Measurements from ENCODE around the gene EPN2.

Gene EPN2

DNA sequence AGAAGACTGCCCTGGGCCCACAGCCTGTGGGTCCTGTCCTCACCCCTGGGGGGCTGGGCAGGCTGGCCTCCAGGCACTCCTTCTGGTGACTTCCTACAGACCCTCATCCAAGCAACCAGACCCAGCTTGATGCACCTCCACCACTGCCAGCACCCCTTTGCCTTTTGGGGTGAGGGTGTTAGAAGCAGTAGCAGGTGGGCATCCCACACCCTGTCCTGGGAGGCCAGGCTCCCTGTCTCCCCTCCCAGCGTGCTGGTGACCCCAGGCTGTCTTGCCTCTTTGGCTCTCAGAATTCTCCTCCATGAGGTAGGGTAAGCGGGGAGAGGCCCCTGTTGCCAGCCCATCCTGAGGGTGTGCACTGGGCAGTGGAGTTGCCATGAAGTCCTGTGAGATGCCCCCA, 92.0 kb downstream of the EPN2 start:
- Histone ChIP-seq H3K79me2 (ENCODE audit: insufficient read depth, low read depth) (no peaks in the 10 kb centered on the region), H3K4me2 (no peak overlapping the region), H4K20me1 (ENCODE audit: insufficient read depth) (no peaks in the 10 kb centered on the region), H3K27me3 (ENCODE audit: insufficient read depth, low read depth) (no peaks in the 10 kb centered on the region), H2AFZ (ENCODE audit: low read depth) (no peak overlapping the region), H3K9ac (no peak overlapping the region), H3K4me1 (ENCODE audit: low read depth, poor library complexity, severe bottlenecking) (no peaks in the 10 kb centered on the region), H3K27ac (no peak overlapping the region), H3K4me3 (IDR thresholded peaks at IDR 0.05; ENCODE audit: insufficient read depth, low read depth, low read length) (no peak overlapping the region), H3K36me3 (ENCODE audit: insufficient read depth) (no peaks in the 10 kb centered on the region)
- TF ChIP-seq, protein P1, sequence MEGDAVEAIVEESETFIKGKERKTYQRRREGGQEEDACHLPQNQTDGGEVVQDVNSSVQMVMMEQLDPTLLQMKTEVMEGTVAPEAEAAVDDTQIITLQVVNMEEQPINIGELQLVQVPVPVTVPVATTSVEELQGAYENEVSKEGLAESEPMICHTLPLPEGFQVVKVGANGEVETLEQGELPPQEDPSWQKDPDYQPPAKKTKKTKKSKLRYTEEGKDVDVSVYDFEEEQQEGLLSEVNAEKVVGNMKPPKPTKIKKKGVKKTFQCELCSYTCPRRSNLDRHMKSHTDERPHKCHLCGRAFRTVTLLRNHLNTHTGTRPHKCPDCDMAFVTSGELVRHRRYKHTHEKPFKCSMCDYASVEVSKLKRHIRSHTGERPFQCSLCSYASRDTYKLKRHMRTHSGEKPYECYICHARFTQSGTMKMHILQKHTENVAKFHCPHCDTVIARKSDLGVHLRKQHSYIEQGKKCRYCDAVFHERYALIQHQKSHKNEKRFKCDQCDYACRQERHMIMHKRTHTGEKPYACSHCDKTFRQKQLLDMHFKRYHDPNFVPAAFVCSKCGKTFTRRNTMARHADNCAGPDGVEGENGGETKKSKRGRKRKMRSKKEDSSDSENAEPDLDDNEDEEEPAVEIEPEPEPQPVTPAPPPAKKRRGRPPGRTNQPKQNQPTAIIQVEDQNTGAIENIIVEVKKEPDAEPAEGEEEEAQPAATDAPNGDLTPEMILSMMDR (conservative IDR thresholded peaks at IDR 0.05; ENCODE audit: low read depth, low read length) = no peak

GRCh38 chr17:19329839-19330238, 92.7 kb downstream of the EPN2 start:
- no peaks in the 10 kb centered on the region for H3K4me1 ChIP-seq (ENCODE audit: low read depth, poor library complexity, severe bottlenecking)

GRCh38 chr17:19330271-19330670, 93.1 kb downstream of the EPN2 start:
- Histone ChIP-seq H3K4me1 (ENCODE audit: low read depth, poor library complexity, severe bottlenecking) (no peaks in the 10 kb centered on the region), H4K20me1 (ENCODE audit: insufficient read depth) (no peaks in the 10 kb centered on the region), H3K4me3 (IDR thresholded peaks at IDR 0.05; ENCODE audit: insufficient read depth, low read depth, low read length) (no peak overlapping the region), H3K4me2 (no peak overlapping the region), H3K36me3 (ENCODE audit: insufficient read depth) (no peaks in the 10 kb centered on the region), H3K27ac (no peak overlapping the region), H3K79me2 (ENCODE audit: insufficient read depth, low read depth) (no peaks in the 10 kb centered on the region), H2AFZ (ENCODE audit: low read depth) (no peak overlapping the region), H3K27me3 (ENCODE audit: insufficient read depth, low read depth) (no peaks in the 10 kb centered on the region), H3K9ac (no peak overlapping the region)
- TF ChIP-seq, protein P1 (conservative IDR thresholded peaks at IDR 0.05; ENCODE audit: low read depth, low read length) = no peak

More at GRCh38 chr17:19329839-19330238, 92.7 kb downstream of the EPN2 start:
- no peak overlapping the region for H3K4me2 ChIP-seq
- no peaks in the 10 kb centered on the region for H4K20me1 ChIP-seq (ENCODE audit: insufficient read depth)
- no peaks in the 10 kb centered on the region for H3K79me2 ChIP-seq (ENCODE audit: insufficient read depth, low read depth)
- no peak overlapping the region for H3K27ac ChIP-seq
- H3K27me3 ChIP-seq (ENCODE audit: insufficient read depth, low read depth) = no peaks in the 10 kb centered on the region
- no peak overlapping the region for H3K4me3 ChIP-seq (IDR thresholded peaks at IDR 0.05; ENCODE audit: insufficient read depth, low read depth, low read length)
- H2AFZ ChIP-seq (ENCODE audit: low read depth) = no peak overlapping the region
- TF ChIP-seq, protein P1 (conservative IDR thresholded peaks at IDR 0.05; ENCODE audit: low read depth, low read length) = no peak
- H3K9ac ChIP-seq = no peak overlapping the region
- no peaks in the 10 kb centered on the region for H3K36me3 ChIP-seq (ENCODE audit: insufficient read depth)

- Histone ChIP-seq H3K4me3 (IDR thresholded peaks at IDR 0.05; ENCODE audit: insufficient read depth, low read depth, low read length) (no peak overlapping the region), H2AFZ (ENCODE audit: low read depth) (no peak overlapping the region), H3K4me1 (ENCODE audit: low read depth, poor library complexity, severe bottlenecking) (no peaks in the 10 kb centered on the region), H3K9ac (no peak overlapping the region), H3K27me3 (ENCODE audit: insufficient read depth, low read depth) (no peaks in the 10 kb centered on the region), H3K27ac (no peak overlapping the region), H3K79me2 (ENCODE audit: insufficient read depth, low read depth) (no peaks in the 10 kb centered on the region), H3K36me3 (ENCODE audit: insufficient read depth) (no peaks in the 10 kb centered on the region), H4K20me1 (ENCODE audit: insufficient read depth) (no peaks in the 10 kb centered on the region), H3K4me2 (no peak overlapping the region)
- TF ChIP-seq, protein P1 (conservative IDR thresholded peaks at IDR 0.05; ENCODE audit: low read depth, low read length) = no peak
Measured at GRCh38 chr17:19331134-19331533, 94.0 kb downstream of the EPN2 start.

Measured in KMS-11 (cell line).